ENCODE measurements around the gene KIRREL3.

KIRREL3 gene

DNA sequence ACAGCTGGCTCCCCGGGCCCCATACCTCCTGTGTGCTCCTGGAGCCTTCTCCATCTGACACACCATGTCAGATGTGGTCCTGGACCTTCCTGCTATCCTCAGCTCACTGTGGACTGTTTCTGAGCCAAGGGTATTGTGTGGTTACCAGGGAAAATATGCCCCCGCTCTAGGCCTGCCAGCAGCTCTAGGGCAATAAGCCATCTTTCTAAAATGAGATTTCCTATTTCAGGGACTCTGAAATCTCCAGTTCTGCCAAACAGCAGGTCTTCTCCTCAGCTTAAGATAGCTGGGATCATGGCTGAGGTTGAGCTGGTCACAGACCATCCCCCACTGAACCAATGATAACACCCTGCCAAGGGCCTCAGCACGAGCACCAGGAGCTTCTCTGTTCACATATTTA lies 417.5 kb downstream of the KIRREL3 start:
- Histone ChIP-seq H3K9me3 (ENCODE audit: insufficient read depth, low read length) (no peaks in the 10 kb centered on the region), H3K4me3 (ENCODE audit: insufficient read depth, low read length, poor library complexity, severe bottlenecking) (no peak overlapping the region), H3K27ac (ENCODE audit: low read depth, low read length) (no peak overlapping the region), H3K9ac (ENCODE audit: low read length) (no peak overlapping the region), H3K9me2 (replicated peaks; ENCODE audit: insufficient read depth, low read length) (no peaks in the 10 kb centered on the region), H3K27me3 (ENCODE audit: low read length) (no peaks in the 10 kb centered on the region), H3K4me2 (ENCODE audit: low read depth, low read length, poor library complexity, severe bottlenecking) (no peak overlapping the region), H3K79me2 (ENCODE audit: insufficient read depth, low read length) (no peaks in the 10 kb centered on the region), H2AFZ (ENCODE audit: low read depth, low read length, severe bottlenecking) (no peak overlapping the region), H3K36me3 (ENCODE audit: low read length) (no peaks in the 10 kb centered on the region), H4K20me1 (ENCODE audit: low read depth, low read length) (no peaks in the 10 kb centered on the region), H3F3A (ENCODE audit: insufficient read depth) (no peaks in the 10 kb centered on the region)
- TF ChIP-seq CTCF (IDR thresholded peaks at IDR 0.05; ENCODE audit: insufficient read depth, low read length, poor library complexity, severe bottlenecking): no peak
- TF ChIP-seq EZH2phosphoT487 (conservative IDR thresholded peaks at IDR 0.05; ENCODE audit: low read length): no peak

DNA sequence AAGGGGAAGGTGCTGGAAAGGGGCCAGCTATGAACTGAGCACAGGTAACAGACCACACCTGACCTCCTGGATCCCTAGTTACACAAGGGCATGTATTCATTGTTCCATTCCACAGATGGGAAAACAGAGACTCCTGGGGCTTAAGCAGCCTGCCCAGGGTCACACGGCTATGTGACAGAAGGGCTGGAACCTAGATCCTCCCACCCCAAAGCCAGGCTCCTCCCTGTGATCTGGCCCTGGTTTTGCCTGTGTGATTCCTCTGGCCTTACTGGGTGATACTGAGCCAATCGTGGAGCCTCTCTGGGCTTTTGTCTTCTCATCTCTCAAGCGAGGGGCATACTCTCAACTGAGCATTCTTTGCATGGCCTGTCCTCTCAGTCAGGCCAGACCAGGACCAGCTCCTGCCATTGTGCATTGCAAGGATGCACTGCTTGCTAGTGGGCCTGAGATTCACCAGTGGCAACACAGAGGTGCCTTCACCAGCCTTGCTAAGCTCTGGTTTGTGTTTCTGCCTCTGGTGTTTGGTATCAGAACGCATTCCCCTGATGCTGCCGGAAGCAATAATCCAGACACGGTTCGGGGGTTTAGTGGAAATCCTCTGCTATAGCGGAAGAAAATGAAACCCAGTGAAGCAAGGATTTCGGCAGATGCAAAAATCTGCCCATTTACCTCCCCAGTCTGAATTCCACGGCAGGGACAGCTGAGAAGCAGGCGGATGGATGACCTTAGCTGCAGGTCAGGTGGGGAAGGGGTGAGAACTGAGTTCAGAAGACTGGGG lies 418.5 kb downstream of the KIRREL3 start:
- H3K79me2 ChIP-seq (ENCODE audit: insufficient read depth, low read length): no peaks in the 10 kb centered on the region
- no peaks in the 10 kb centered on the region for H3K9me2 ChIP-seq (replicated peaks; ENCODE audit: insufficient read depth, low read length)
- no peak overlapping the region for H3K27ac ChIP-seq (ENCODE audit: low read depth, low read length)
- H3K9me3 ChIP-seq (ENCODE audit: insufficient read depth, low read length): no peaks in the 10 kb centered on the region
- no peak overlapping the region for H3K4me2 ChIP-seq (ENCODE audit: low read depth, low read length, poor library complexity, severe bottlenecking)
- TF ChIP-seq EZH2phosphoT487 (conservative IDR thresholded peaks at IDR 0.05; ENCODE audit: low read length) (no peak), CTCF (IDR thresholded peaks at IDR 0.05; ENCODE audit: insufficient read depth, low read length, poor library complexity, severe bottlenecking) (no peak)
- no peaks in the 10 kb centered on the region for H3K27me3 ChIP-seq (ENCODE audit: low read length)
- no peaks in the 10 kb centered on the region for H4K20me1 ChIP-seq (ENCODE audit: low read depth, low read length)
- H2AFZ ChIP-seq (ENCODE audit: low read depth, low read length, severe bottlenecking): no peak overlapping the region
- no peak overlapping the region for H3K9ac ChIP-seq (ENCODE audit: low read length)
- H3K4me3 ChIP-seq (ENCODE audit: insufficient read depth, low read length, poor library complexity, severe bottlenecking): no peak overlapping the region
- no peaks in the 10 kb centered on the region for H3K36me3 ChIP-seq (ENCODE audit: low read length)
- H3F3A ChIP-seq (ENCODE audit: insufficient read depth): no peaks in the 10 kb centered on the region

- Histone ChIP-seq H4K20me1 (ENCODE audit: low read depth, low read length) (no peaks in the 10 kb centered on the region), H3K27me3 (ENCODE audit: low read length) (no peaks in the 10 kb centered on the region), H3K9me2 (replicated peaks; ENCODE audit: insufficient read depth, low read length) (no peaks in the 10 kb centered on the region), H3K4me2 (ENCODE audit: low read depth, low read length, poor library complexity, severe bottlenecking) (no peak overlapping the region), H3K9me3 (ENCODE audit: insufficient read depth, low read length) (no peaks in the 10 kb centered on the region), H2AFZ (ENCODE audit: low read depth, low read length, severe bottlenecking) (no peak overlapping the region), H3K36me3 (ENCODE audit: low read length) (no peaks in the 10 kb centered on the region), H3K4me3 (ENCODE audit: insufficient read depth, low read length, poor library complexity, severe bottlenecking) (no peak overlapping the region), H3K79me2 (ENCODE audit: insufficient read depth, low read length) (no peaks in the 10 kb centered on the region), H3F3A (ENCODE audit: insufficient read depth) (no peaks in the 10 kb centered on the region), H3K27ac (ENCODE audit: low read depth, low read length) (no peak overlapping the region), H3K9ac (ENCODE audit: low read length) (no peak overlapping the region)
- TF ChIP-seq CTCF (IDR thresholded peaks at IDR 0.05; ENCODE audit: insufficient read depth, low read length, poor library complexity, severe bottlenecking) (no peak), EZH2phosphoT487 (conservative IDR thresholded peaks at IDR 0.05; ENCODE audit: low read length) (no peak)
Measured at GRCh38 chr11:126578426-126578825, 422.1 kb downstream of the KIRREL3 start.

All from SU-DHL-6 (cell line).